ENCODE measurements around the gene FAM177A1.
"Not testable (repeated sequence)": the region's sequence is repeated elsewhere in the genome, so short reads cannot be mapped to it uniquely, and the experiment has no call there.

The FAM177A1 gene

GRCh38 chr14:35065731-35066130 is 19.7 kb downstream of the FAM177A1 start:
- FAIRE-seq: not testable (repeated sequence)

- FAIRE-seq: no peak
These were observed 22.4 kb downstream of the FAM177A1 start for GRCh38 chr14:35068238-35069012.

- no peak for FAIRE-seq
These were observed 26.2 kb downstream of the FAM177A1 start for GRCh38 chr14:35072226-35072625.

GRCh38 chr14:35073486-35073885 is 27.4 kb downstream of the FAM177A1 start:
- no peak for FAIRE-seq

GRCh38 chr14:35078082-35078481 is 32.0 kb downstream of the FAM177A1 start:
- FAIRE-seq: no peak

- FAIRE-seq: no peak
These were observed 33.7 kb downstream of the FAM177A1 start for GRCh38 chr14:35079742-35080141.

GRCh38 chr14:35083530-35084150 is 37.6 kb downstream of the FAM177A1 start:
- no peak for FAIRE-seq

- no peak for FAIRE-seq
These were observed 39.4 kb downstream of the FAM177A1 start for GRCh38 chr14:35085441-35085840.

- FAIRE-seq: no peak
These were observed 42.4 kb downstream of the FAM177A1 start for GRCh38 chr14:35088514-35088913.

- FAIRE-seq: not testable (repeated sequence)
These were observed 48.6 kb downstream of the FAM177A1 start for GRCh38 chr14:35094645-35095044.

- FAIRE-seq: no peak
These were observed 61.8 kb downstream of the FAM177A1 start for GRCh38 chr14:35107866-35108265.

GRCh38 chr14:35112641-35113040 is 66.6 kb downstream of the FAM177A1 start:
- FAIRE-seq: no peak

- FAIRE-seq: no peak
These were observed 67.4 kb downstream of the FAM177A1 start for GRCh38 chr14:35113308-35113950.

GRCh38 chr14:35114036-35114435 is 68.0 kb downstream of the FAM177A1 start:
- no peak for FAIRE-seq

GRCh38 chr14:35116242-35116641 is 70.2 kb downstream of the FAM177A1 start:
- FAIRE-seq: no peak

- FAIRE-seq: no peak
These were observed 71.0 kb downstream of the FAM177A1 start for GRCh38 chr14:35117112-35117511.

- FAIRE-seq: no peak
These were observed 75.2 kb downstream of the FAM177A1 start for GRCh38 chr14:35121026-35121886.

- FAIRE-seq: peak; percentile 59
These were observed 76.0 kb downstream of the FAM177A1 start, which contains the start of the genes PPP2R3C and PRORP for GRCh38 chr14:35121887-35122695. Gene PPP2R3C, minus strand, starts transcription at chr14:35121990. Its CDS starts 31 bp downstream, at chr14:35121959. Gene PRORP, plus strand, starts transcription at chr14:35122552. Its CDS starts 694 bp downstream, at chr14:35123246.

GRCh38 chr14:35122696-35123387 is 76.8 kb downstream of the FAM177A1 start:
- no peak for FAIRE-seq

GRCh38 chr14:35123388-35123703 is 77.3 kb downstream of the FAM177A1 start:
- FAIRE-seq: no peak

GRCh38 chr14:35124127-35124526 is 78.1 kb downstream of the FAM177A1 start:
- no peak for FAIRE-seq
